Measurements from ENCODE around the gene MRM3. TPM values are rescaled to one million over a fixed set of nuclear protein-coding genes. Genes with fewer than 3 reads are reported as not detected.

MRM3 gene
- total and polyA plus RNA-seq, 2 donors (not counting 1 experiment from before 2014, with no cell fraction given), result 11.6 to 20.9 TPM

- Histone ChIP-seq H3K4me1 (ENCODE audit: control insufficient read depth in 2 of 2, insufficient read depth in 2 of 2, low read length in 2 of 2) (peaks cover 18 to 27% of the 10 kb centered on the region in 2 donors), H3K9me3 (ENCODE audit: control extremely low read depth in 1 of 3, control insufficient read depth in 2 of 3, insufficient read depth in 1 of 3, low read length in 2 of 3) (no peaks in the 10 kb centered on the region), H3K79me2 (ENCODE audit: control insufficient read depth, insufficient read depth, low read length) (peaks cover 34% of the 10 kb centered on the region), H3K4me3 (ENCODE audit: control extremely low read depth in 1 of 5, extremely low read depth in 1 of 5, insufficient read depth in 1 of 5, low read depth in 2 of 5, low read length in 4 of 5) (peak within 1 kb of the TSS; percentile 66 to 89 (median 81)), H3K36me3 (replicated peaks in 1 of 2; ENCODE audit: control extremely low read depth in 1 of 2, control insufficient read depth in 1 of 2, extremely low read depth in 1 of 2, insufficient read depth in 2 of 2, low read length in 1 of 2) (peaks cover 0 to 11% of the 10 kb centered on the region in 2 experiments), H4K20me1 (ENCODE audit: control insufficient read depth, insufficient read depth, low read length, poor library complexity, severe bottlenecking) (peaks cover 20% of the 10 kb centered on the region), H2AFZ (ENCODE audit: insufficient read depth, low read depth, low read length, poor library complexity, severe bottlenecking) (peak within 1 kb of the TSS; percentile 100), H3K9ac (ENCODE audit: low read length) (peak within 1 kb of the TSS; percentile 95), H3K27ac (ENCODE audit: low read length in 2 of 2) (peak within 1 kb of the TSS; percentile 59 to 87), H3K27me3 (replicated peaks in 1 of 4; ENCODE audit: control extremely low read depth in 1 of 4, control insufficient read depth in 3 of 4, insufficient read depth in 4 of 4, low read length in 3 of 4) (no peaks in the 10 kb centered on the region), H3K4me2 (replicated peaks; ENCODE audit: low read depth, low read length, poor library complexity, severe bottlenecking) (peak within 1 kb of the TSS; percentile 100)
- TF ChIP-seq, protein P1, sequence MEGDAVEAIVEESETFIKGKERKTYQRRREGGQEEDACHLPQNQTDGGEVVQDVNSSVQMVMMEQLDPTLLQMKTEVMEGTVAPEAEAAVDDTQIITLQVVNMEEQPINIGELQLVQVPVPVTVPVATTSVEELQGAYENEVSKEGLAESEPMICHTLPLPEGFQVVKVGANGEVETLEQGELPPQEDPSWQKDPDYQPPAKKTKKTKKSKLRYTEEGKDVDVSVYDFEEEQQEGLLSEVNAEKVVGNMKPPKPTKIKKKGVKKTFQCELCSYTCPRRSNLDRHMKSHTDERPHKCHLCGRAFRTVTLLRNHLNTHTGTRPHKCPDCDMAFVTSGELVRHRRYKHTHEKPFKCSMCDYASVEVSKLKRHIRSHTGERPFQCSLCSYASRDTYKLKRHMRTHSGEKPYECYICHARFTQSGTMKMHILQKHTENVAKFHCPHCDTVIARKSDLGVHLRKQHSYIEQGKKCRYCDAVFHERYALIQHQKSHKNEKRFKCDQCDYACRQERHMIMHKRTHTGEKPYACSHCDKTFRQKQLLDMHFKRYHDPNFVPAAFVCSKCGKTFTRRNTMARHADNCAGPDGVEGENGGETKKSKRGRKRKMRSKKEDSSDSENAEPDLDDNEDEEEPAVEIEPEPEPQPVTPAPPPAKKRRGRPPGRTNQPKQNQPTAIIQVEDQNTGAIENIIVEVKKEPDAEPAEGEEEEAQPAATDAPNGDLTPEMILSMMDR (IDR thresholded peaks at IDR 0.05), result peak; percentile 88
- TF ChIP-seq EZH2 (IDR thresholded peaks at IDR 0.05; ENCODE audit: borderline replicate concordance, insufficient read depth, low read depth, low read length, poor library complexity, severe bottlenecking), result no peak
- H3K4me1 Mint-ChIP-seq, result peaks cover 38% of the 10 kb centered on the region
- ATAC-seq (ENCODE audit: low read depth) (peak; percentile 88), DNase-seq (peak; percentile 98)
- intact Hi-C loops (cut with micrococcal nuclease), result loop anchor here (1.0 to 2.0 kb wide), 6 partner anchors 12 to 339 kb away; partner anchors contain the start of genes GLOD4, MRM3, TLCD3A and VPS53
- peak within 1 kb of the TSS; percentile 96 for H3K27ac Mint-ChIP-seq
- WGBS (ENCODE audit: insufficient coverage), result under 1% methylated on average over 87 of the region's 87 CpGs
- no peaks in the 10 kb centered on the region for H3K9me3 Mint-ChIP-seq (ENCODE audit: insufficient read depth)
- H3K4me3 Mint-ChIP-seq, result peak within 1 kb of the TSS; percentile 96
- H3K27me3 Mint-ChIP-seq, result no peaks in the 10 kb centered on the region
- CTCF ChIA-PET, result interaction anchor here (0.8 to 3.2 kb wide), 9 partner anchors 8 to 340 kb away, joined by 3 to 12 read pairs (median 4); partner anchors contain the start of genes GLOD4, MRM3, TIMM22 and VPS53
- POLR2A ChIA-PET, result interaction anchor here (0.6 to 2.5 kb wide), 2 partner anchors 37 to 395 kb away, joined by 8 to 15 read pairs; partner anchors contain the start of gene VPS53
Measured at GRCh38 chr17:752002-752619, 30.0 kb upstream of the MRM3 start, which contains the start of gene GEMIN4. TSS of gene GEMIN4 (minus strand) at chr17:752264. CDS start at chr17:752142, 122 bp downstream.

Measured in B cell (primary cell).